Embryonic facial prominence (tissue), 1 donor: ENCODE data around the gene ZNF185.

Experiments
- DNase-seq: peaks from one replicate; pipeline ENCODE4 v3.0.0-alpha.2; 2016; ENCODE audit errors: extremely low spot score

Gene ZNF185

GRCh38 chrX:152917656-152918579 is 20.1 kb downstream of the ZNF185 start:
- DNase-seq, result no peak

GRCh38 chrX:152918707-152919106 is 20.8 kb downstream of the ZNF185 start:
- no peak for DNase-seq

GRCh38 chrX:152923599-152923998 is 25.7 kb downstream of the ZNF185 start:
- DNase-seq, result no peak

- DNase-seq, result no peak
These were observed 28.0 kb downstream of the ZNF185 start for GRCh38 chrX:152925835-152926234.

- no peak for DNase-seq
These were observed 28.4 kb downstream of the ZNF185 start for GRCh38 chrX:152926279-152926678.

- DNase-seq, result no peak
These were observed 29.1 kb downstream of the ZNF185 start for GRCh38 chrX:152926923-152927322.

- DNase-seq, result no peak
These were observed 30.2 kb downstream of the ZNF185 start for GRCh38 chrX:152927858-152928760.

- DNase-seq, result no peak
These were observed 31.0 kb downstream of the ZNF185 start for GRCh38 chrX:152928761-152929400.

- DNase-seq, result no peak
These were observed 32.0 kb downstream of the ZNF185 start for GRCh38 chrX:152929898-152930297.

GRCh38 chrX:152930516-152930915 is 32.6 kb downstream of the ZNF185 start:
- no peak for DNase-seq

- no peak for DNase-seq
These were observed 34.3 kb downstream of the ZNF185 start for GRCh38 chrX:152932144-152932543.

GRCh38 chrX:152932598-152933175 is 34.8 kb downstream of the ZNF185 start:
- DNase-seq, result no peak

GRCh38 chrX:152936306-152936705 is 38.4 kb downstream of the ZNF185 start:
- DNase-seq, result no peak

GRCh38 chrX:152937236-152937635 is 39.4 kb downstream of the ZNF185 start:
- no peak for DNase-seq

- DNase-seq, result peak; percentile 75
These were observed 43.6 kb downstream of the ZNF185 start for GRCh38 chrX:152941328-152942076.

- no peak for DNase-seq
These were observed 44.2 kb downstream of the ZNF185 start for GRCh38 chrX:152942077-152942442.

- DNase-seq, result no peak
These were observed 46.0 kb downstream of the ZNF185 start for GRCh38 chrX:152943826-152944225.

- no peak for DNase-seq
These were observed 47.4 kb downstream of the ZNF185 start for GRCh38 chrX:152945021-152945979.

- DNase-seq, result no peak
These were observed 48.8 kb downstream of the ZNF185 start for GRCh38 chrX:152946681-152947080.
